DMS153 treated with DMSO at 0.1 percent for 48 hours (cell line): ENCODE measurements around the gene DIS3L2.
"Not testable (repeated sequence)": the region's sequence is repeated elsewhere in the genome, so short reads cannot be mapped to it uniquely, and the experiment has no call there.

ENCODE experiments used
- DNase-seq: peaks from one replicate; lab custom pipeline; 2025; ENCODE audit not compliant: unreplicated experiment; lab: John Stamatoyannopoulos, UW

Gene DIS3L2

GRCh38 chr2:232111551-232111950, 150.0 kb downstream of the DIS3L2 start:
- DNase-seq = no peak

GRCh38 chr2:232113821-232114220, 152.3 kb downstream of the DIS3L2 start:
- DNase-seq = no peak

GRCh38 chr2:232115728-232116361, 154.3 kb downstream of the DIS3L2 start:
- not testable (repeated sequence) for DNase-seq

- DNase-seq = no peak
These were observed 155.3 kb downstream of the DIS3L2 start for GRCh38 chr2:232116852-232117251.

- no peak for DNase-seq
These were observed 155.9 kb downstream of the DIS3L2 start for GRCh38 chr2:232117413-232117812.

DNA sequence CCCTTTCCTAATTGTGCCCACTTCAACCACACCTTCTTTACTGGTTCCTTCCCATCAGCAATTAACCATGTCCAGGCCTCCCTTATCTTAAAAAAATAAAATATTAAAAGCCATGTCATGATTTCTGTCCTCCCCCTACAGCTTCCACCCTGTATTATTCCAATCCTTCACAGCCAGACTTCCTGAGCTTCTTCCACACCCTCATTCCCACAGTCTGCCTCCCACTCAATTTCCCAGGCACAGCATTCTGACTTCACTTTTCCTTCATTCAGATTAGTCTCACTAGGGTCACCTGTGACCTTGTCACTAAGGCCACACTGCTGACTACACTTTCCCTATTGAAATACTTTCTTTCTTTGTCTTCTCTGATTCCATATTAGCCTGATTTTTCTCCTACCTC, 159.4 kb downstream of the DIS3L2 start:
- no peak for DNase-seq

DNA sequence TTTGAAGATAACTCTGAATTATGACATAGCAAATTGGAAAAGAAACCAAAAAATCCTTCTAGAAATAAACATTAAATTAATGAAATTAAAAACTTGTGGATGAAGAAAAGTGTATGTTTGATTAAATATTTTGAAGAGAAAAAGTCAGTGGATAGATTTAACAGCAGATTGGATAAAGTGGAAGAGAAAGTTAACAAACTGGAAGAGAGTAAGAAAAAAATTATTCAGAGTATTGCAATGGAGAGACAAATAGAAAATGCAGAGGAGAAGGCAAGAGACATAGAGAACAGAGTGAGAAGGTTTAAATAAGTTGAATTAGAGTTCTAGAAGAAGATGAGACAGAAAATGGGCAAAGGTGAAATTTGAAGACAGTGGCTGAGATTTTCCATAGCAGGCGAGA, 162.8 kb downstream of the DIS3L2 start:
- DNase-seq = no peak

GRCh38 chr2:232126301-232127099, 165.0 kb downstream of the DIS3L2 start:
- DNase-seq = no peak

GRCh38 chr2:232129483-232129882, 168.0 kb downstream of the DIS3L2 start:
- DNase-seq = no peak

DNA sequence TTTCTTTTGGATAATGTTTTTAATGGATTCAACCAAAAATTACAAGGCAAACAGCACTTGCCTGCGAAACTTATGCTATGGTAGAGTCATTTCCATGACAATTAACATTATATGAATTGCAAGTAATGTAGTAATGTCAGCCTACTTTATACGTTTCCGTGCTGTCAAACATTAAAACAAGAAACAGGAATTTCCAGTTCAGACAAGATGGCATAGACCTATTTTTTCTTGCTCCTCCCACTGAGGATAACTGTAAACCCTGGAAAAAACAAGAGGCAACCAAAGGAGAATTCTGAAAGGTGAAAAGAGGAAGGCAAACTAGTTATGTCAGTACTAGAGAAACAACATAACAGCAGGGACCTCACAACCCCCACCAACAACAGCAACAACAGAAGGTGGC, 170.7 kb downstream of the DIS3L2 start:
- DNase-seq = no peak

- no peak for DNase-seq
These were observed 171.6 kb downstream of the DIS3L2 start for GRCh38 chr2:232133078-232133477.

DNA sequence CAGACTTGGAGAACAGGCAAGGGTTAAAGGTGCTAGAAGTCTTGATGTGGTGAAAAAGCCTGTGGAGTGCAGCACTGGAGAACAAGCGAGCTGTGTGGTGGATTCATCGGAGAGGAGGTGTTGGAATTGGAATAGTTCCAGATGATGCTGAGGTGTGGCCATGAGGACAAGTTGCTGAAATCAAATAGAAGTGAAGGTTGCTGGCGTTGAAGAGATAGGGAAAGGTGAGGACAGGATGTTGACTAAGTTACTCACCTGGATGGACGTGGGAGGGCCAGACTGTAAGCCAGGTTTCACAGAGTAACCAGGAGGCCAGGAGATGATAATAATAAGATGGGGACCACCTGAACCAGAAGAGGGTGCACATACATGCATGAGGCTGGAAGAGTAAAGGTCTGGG, 173.4 kb downstream of the DIS3L2 start:
- no peak for DNase-seq

- no peak for DNase-seq
These were observed 176.0 kb downstream of the DIS3L2 start for GRCh38 chr2:232137356-232138147.

DNA sequence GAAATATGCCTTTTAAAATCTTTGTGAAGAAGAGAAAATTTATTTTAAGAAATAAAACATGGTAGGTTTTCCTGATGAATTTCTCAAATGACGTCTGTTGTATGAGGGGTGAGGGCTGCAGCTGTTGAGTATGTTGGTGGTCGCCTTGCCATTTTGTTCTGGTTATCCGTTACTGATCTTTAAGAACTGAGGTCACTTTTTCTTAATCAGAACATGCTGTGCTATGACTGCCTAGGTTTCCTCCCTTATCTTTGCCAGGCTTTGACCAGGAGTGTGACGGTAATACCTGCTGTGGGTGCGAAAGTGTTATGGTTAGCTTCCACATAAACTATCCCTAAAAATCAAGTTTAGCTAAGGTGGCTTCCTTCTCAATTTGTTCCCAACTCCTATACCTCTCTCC, 176.9 kb downstream of the DIS3L2 start:
- DNase-seq = no peak

DNA sequence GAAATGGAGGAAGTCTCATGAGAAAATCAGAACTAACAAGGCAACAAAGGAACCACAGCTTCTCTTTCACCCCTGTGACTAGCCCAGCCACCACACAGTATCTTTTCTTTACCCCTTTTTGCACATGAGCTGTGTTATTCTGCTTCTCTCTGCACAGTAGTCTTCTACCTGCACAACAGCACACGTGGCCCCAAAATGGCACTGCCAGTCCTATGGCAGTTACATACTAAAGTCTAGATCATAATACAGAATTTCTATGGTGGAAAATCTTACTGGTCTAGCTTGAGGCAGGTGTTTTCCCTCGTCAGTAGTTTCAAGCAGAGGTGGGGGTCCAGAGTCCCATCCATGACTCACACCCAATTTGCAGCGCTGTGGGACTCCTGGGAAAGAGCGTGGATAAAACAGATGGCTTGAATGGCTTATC, 177.7 kb downstream of the DIS3L2 start:
- DNase-seq = no peak

DNA sequence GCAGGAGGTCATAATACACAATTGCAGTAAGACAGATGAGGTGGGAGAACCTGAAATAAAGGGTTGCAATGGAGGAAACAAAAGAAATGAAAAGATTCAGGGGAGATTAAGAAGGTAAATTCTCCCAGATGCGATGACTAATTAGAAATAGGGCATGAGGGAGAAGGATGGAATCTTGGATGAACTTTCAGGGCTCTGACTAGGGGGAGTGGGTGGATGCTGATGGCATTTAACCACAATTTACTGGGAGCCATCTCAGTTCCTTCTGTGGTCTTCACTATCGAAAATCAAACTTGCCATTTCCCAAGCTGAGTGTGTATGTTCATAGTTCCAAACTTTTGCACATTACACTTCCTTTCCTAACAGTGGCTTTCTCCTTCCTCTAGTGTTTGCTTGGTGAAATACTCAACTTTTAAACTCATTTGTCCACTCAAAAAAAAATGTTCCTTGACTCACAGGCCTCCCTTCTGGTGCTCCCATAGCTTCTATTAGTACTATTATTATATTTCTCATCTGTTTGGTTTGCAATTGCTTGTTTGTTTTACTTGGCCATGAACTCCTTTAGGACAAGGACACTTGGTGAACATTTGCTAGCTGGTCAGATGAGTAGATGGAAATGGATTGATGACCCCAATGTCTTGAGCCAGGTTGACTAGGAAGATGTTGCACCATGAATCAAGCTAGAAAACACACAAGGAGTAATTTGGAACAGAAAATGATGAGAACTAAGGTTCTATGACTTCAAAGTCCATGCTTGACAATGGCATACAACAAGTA, 178.5 kb downstream of the DIS3L2 start:
- DNase-seq = no peak

GRCh38 chr2:232141591-232141990, 180.1 kb downstream of the DIS3L2 start:
- DNase-seq = no peak

- peak; percentile 2 for DNase-seq
These were observed 180.5 kb downstream of the DIS3L2 start for GRCh38 chr2:232142049-232142448.

DNA sequence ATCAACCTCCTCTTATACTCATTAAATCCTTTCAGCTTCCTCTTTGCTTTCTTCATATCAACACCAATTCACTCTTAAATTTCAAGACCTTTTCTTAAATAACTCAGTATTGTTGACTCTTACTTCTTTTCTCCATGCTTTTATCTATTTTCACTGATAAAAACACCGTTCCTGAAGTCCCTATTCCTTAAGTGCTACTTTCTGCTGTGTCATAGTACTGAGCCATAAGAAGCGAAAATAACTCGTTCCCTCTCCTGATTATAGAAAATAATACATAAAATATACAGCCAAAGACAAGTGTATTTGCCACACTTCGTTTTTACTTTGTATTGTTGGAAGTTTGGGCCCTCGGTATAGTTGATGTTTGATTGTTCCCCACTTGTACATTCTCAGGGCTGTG, 181.0 kb downstream of the DIS3L2 start:
- no peak for DNase-seq

DNA sequence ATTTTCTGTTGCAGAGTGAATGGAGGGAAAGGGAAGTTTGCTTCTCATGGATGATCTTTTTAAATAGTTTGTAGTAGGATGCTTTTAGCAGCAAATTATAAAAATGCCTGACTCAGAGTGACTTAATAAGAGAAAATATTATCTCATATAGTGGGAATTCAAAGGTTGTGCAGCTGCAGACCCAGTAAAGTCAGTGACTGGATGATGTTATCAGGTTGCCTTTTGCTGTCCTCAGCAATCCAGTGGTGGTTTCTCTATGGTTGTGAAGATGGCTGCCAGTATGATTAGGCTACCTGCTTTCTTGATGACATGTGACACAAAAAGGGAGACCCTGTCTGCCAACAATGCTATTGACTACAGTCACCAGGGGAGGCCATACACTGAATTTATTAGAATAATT, 184.8 kb downstream of the DIS3L2 start:
- DNase-seq = no peak

DNA sequence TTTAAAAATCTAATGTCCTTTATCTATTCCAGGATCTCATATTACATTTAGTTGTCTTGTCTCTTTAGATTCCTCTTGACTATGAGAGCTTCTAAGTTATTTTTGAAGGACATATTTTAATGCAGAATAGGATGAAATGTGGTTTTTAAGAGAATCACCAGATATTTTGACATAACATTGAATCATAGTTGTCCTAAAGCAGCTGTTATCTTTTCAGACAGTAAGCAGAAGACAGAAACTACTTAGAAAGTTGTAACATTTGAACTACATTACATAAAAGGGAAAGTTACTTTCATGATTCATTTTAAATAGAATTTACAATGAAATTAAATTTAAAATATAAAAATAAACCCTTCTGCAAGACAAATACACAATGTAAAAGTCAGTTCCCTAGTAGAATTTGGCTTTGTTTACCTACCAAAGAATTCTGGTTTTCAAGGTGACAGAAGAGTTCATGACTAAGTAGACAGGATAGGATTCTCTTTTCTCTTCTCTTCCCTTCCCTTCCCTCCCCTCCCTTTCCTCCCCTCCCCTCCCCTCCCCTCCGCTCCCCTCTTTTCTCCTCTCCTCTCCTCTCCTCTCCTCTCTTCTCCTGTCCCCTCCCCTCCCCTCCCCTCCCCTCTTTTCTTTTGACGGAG, 186.0 kb downstream of the DIS3L2 start:
- DNase-seq = no peak
